HCT116 (cell line): ENCODE measurements around the gene LYRM4. TPM values are rescaled to one million over a fixed set of nuclear protein-coding genes. Genes with fewer than 3 reads are reported as not detected.

Experiments
- ATAC-seq: fragments of 200-7000 bp; cut with Tn5 transposase; 2 replicates; pipeline ENCODE4 v1.9.1; 2020; ENCODE audit warnings: mild to moderate bottlenecking, moderate library complexity
- BruUV-seq: library from RNA; stranded (reverse); fragments of 400-500 nt; replicated peaks from 2 replicates; lab custom pipeline; 2021; lab: Mats Ljungman, UMichigan
- CTCF ChIA-PET: fragments of 300-600 bp; sonication (Branson Sonifier 250); formaldehyde crosslinking; loops from one replicate; lab custom pipeline; 2021; ENCODE audit warnings: antibody characterized with exemption; lab: Charles Lee
- POLR2A ChIA-PET: fragments of 300-600, 350-600 bp; sonication (Branson Sonifier 250); formaldehyde crosslinking; loops from one replicate; lab custom pipeline; 2021; ENCODE audit warnings: antibody characterized with exemption; lab: Charles Lee
- RAD21 ChIA-PET, 2 experiments: fragments of 300-600 bp; sonication (Branson Sonifier 250); formaldehyde crosslinking; loops; one replicate each; lab custom pipeline; 2023; ENCODE audit warnings: low total read pairs in 2 of 2; ENCODE audit not compliant: uncharacterized antibody in 2 of 2, unreplicated experiment in 2 of 2, low non-redundant PET in 1 of 2; lab: Charles Lee
- DNase-seq: peaks from one replicate; pipeline ENCODE4 v3.0.0-alpha.2; 2010; ENCODE audit warnings: low read depth, low spot score
- H2AFZ ChIP-seq: fragments of 200-600 bp; shearing (Covaris generic), sonication (generic); 2 replicates; pipeline ENCODE4 v1.6.1; 2017; ENCODE audit warnings: low read depth, mixed run types, mixed read lengths, antibody characterized with exemption, low read length; ENCODE audit not compliant: poor library complexity, severe bottlenecking
- H3K27ac ChIP-seq: 2 replicates; pipeline ENCODE4 v1.5.1; 2012; ENCODE audit warnings: low read depth, low read length
- H3K27me3 ChIP-seq: fragments of 200-600 bp; sonication (generic); 2 replicates; pipeline ENCODE4 v1.6.1; 2016; ENCODE audit warnings: mixed run types, low read length, mixed read lengths; ENCODE audit not compliant: insufficient read depth
- H3K36me3 ChIP-seq, 2 experiments: fragments of 200-500 bp in 1 of 2; fragments of 200-600 bp in 1 of 2; sonication (Bioruptor generic) in 1 of 2; sonication (generic) in 1 of 2; 2 replicates each; pipeline versions ENCODE4 v1.5.1 to v1.6.1; 2014 to 2016; ENCODE audit warnings: low read length in 2 of 2, inconsistent platforms in 1 of 2, mixed read lengths in 1 of 2, mixed run types in 1 of 2; ENCODE audit not compliant: insufficient read depth in 2 of 2, control insufficient read depth in 1 of 2
- H3K4me1 ChIP-seq, 2 experiments: fragments of 200-600 bp in 1 of 2; sonication (generic) in 1 of 2; 2 replicates each; pipeline versions ENCODE4 v1.5.1 to v1.6.1; 2012 to 2017; ENCODE audit warnings: low read length in 2 of 2, inconsistent platforms in 1 of 2, mild to moderate bottlenecking in 1 of 2, mixed read lengths in 1 of 2, mixed run types in 1 of 2, moderate library complexity in 1 of 2; ENCODE audit not compliant: insufficient read depth in 2 of 2, control insufficient read depth in 1 of 2
- H3K4me2 ChIP-seq: fragments of 200-600 bp; sonication (generic); 2 replicates; pipeline ENCODE4 v1.6.1; 2017; ENCODE audit warnings: mixed run types, low read length, mixed read lengths
- H3K4me3 ChIP-seq, 2 experiments: fragments of 200-600 bp in 1 of 2; sonication (generic) in 1 of 2; replicated peaks in 1 of 2; 2 replicates each; pipeline ENCODE4 v1.5.1; 2011 to 2016; ENCODE audit warnings: low read length in 2 of 2, control low read depth in 1 of 2, low read depth in 1 of 2, mild to moderate bottlenecking in 1 of 2, mixed read lengths in 1 of 2, mixed run types in 1 of 2
- H3K79me2 ChIP-seq: fragments of 200-600 bp; sonication (generic); 2 replicates; pipeline ENCODE4 v1.6.1; 2017; ENCODE audit warnings: mild to moderate bottlenecking, mixed run types, low read length, moderate library complexity, mixed read lengths; ENCODE audit not compliant: insufficient read depth
- H3K9ac ChIP-seq: fragments of 200-600 bp; sonication (generic); 2 replicates; pipeline ENCODE4 v1.6.1; 2016; ENCODE audit warnings: low read length, mixed read lengths
- H3K9me2 ChIP-seq: fragments of 200-600 bp; sonication (generic), shearing (Covaris generic); 2 replicates; pipeline ENCODE4 v1.6.1; 2017; ENCODE audit warnings: mixed run types, mild to moderate bottlenecking, moderate library complexity; ENCODE audit not compliant: insufficient read depth
- H3K9me3 ChIP-seq, 2 experiments: fragments of 200-500 bp in 1 of 2; fragments of 200-600 bp in 1 of 2; sonication (Bioruptor generic) in 1 of 2; sonication (generic) in 1 of 2; 2 replicates each; pipeline ENCODE4 v1.6.1; 2014 to 2017; ENCODE audit warnings: low read length in 2 of 2, mixed read lengths in 2 of 2, inconsistent platforms in 1 of 2, low read depth in 1 of 2, mild to moderate bottlenecking in 1 of 2, mixed run types in 1 of 2, moderate library complexity in 1 of 2; ENCODE audit not compliant: control insufficient read depth in 1 of 2, insufficient read depth in 1 of 2
- H4K20me1 ChIP-seq: fragments of 200-600 bp; sonication (generic), shearing (Covaris generic); 2 replicates; pipeline ENCODE4 v1.6.1; 2017; ENCODE audit warnings: mixed run types, mild to moderate bottlenecking, moderate library complexity; ENCODE audit not compliant: insufficient read depth
- ATF3 ChIP-seq: IDR thresholded peaks from 2 replicates; pipeline ENCODE4 v1.6.1; 2012
- CEBPB ChIP-seq: IDR thresholded peaks from 2 replicates; pipeline ENCODE4 v1.6.1; 2012; ENCODE audit warnings: low read depth
- EGR1 ChIP-seq: IDR thresholded peaks from 2 replicates; pipeline ENCODE4 v1.6.1; 2012; ENCODE audit warnings: low read depth
- ELF1 ChIP-seq: IDR thresholded peaks from 2 replicates; pipeline ENCODE4 v1.6.1; 2012; ENCODE audit warnings: low read depth, borderline replicate concordance
- EZH2phosphoT487 ChIP-seq: fragments of 200-600 bp; IDR thresholded peaks from 2 replicates; pipeline ENCODE4 v1.6.1; 2018; ENCODE audit warnings: antibody characterized with exemption, borderline replicate concordance
- FOSL1 ChIP-seq: IDR thresholded peaks from 2 replicates; pipeline ENCODE4 v1.6.1; 2012; ENCODE audit warnings: low read depth
- JUND ChIP-seq: IDR thresholded peaks from 2 replicates; pipeline ENCODE4 v1.6.1; 2012
- POLR2AphosphoS5 ChIP-seq: IDR thresholded peaks from 2 replicates; pipeline ENCODE4 v1.6.1; 2011; ENCODE audit warnings: mild to moderate bottlenecking, low read depth, low read length, moderate library complexity
- SIN3A ChIP-seq: IDR thresholded peaks from 2 replicates; pipeline ENCODE4 v1.6.1; 2012; ENCODE audit warnings: low read depth
- SP1 ChIP-seq: IDR thresholded peaks from 2 replicates; pipeline ENCODE4 v1.6.1; 2012; ENCODE audit warnings: low read depth
- TCF7L2 ChIP-seq: IDR thresholded peaks from 2 replicates; pipeline ENCODE4 v1.7.0; 2011; ENCODE audit warnings: borderline replicate concordance, inconsistent platforms; ENCODE audit not compliant: insufficient read depth, insufficient read length; ENCODE audit errors: extremely low read depth
- ZBTB33 ChIP-seq: IDR thresholded peaks from 2 replicates; pipeline ENCODE4 v1.6.1; 2011; ENCODE audit warnings: mild to moderate bottlenecking, low read length, moderate library complexity; ENCODE audit not compliant: insufficient replicate concordance; ENCODE audit errors: extremely low read depth
- ZFX ChIP-seq: fragments of 450-650 bp; IDR thresholded peaks from 2 replicates; pipeline ENCODE4 v1.6.1; 2017
- intact Hi-C: fragments of 100-400 bp; cut with micrococcal nuclease; formaldehyde crosslinking; loops from 2 replicates; pipeline ENCODE4 v1.10.0; 2022
- total RNA-seq: library from RNA; stranded (reverse); gene quantifications from one replicate; pipeline ENCODE4 v1.2.1, GENCODE V29; 2021; ENCODE audit not compliant: unreplicated experiment

LYRM4 gene
- total RNA-seq, 1 experiment from 2014 or later: 30.1 TPM

GRCh38 chr6:5234874-5235273 is 25.9 kb downstream of the LYRM4 start (continued):
- TF ChIP-seq ZBTB33: no peak
- no peak for TF ChIP-seq ZFX
- TF ChIP-seq EGR1: no peak
- no peak for TF ChIP-seq ELF1
- TF ChIP-seq JUND: no peak
- no peak for TF ChIP-seq ATF3
- TF ChIP-seq SP1: no peak
- no peak for TF ChIP-seq POLR2AphosphoS5

- Histone ChIP-seq H3K4me1 (no peaks in the 10 kb centered on the region), H2AFZ (no peak overlapping the region), H3K79me2 (peaks cover 23% of the 10 kb centered on the region), H3K9me2 (no peaks in the 10 kb centered on the region), H3K9ac (no peak overlapping the region), H3K4me2 (no peak overlapping the region), H4K20me1 (no peaks in the 10 kb centered on the region), H3K4me3 (no peak overlapping the region), H3K9me3 (no peaks in the 10 kb centered on the region), H3K27ac (no peak overlapping the region), H3K27me3 (no peaks in the 10 kb centered on the region), H3K36me3 (no peaks in the 10 kb centered on the region; a peak in 1 of 4 replicates)
- CTCF ChIA-PET: no interaction called here
- TF ChIP-seq ELF1 (no peak), ATF3 (no peak), FOSL1 (no peak), SIN3A (no peak), TCF7L2 (no peak), ZBTB33 (no peak), CEBPB (no peak), EZH2phosphoT487 (no peak), POLR2AphosphoS5 (no peak)
- no peak for DNase-seq
- ATAC-seq: no peak
- intact Hi-C loops: no loop called here
- RAD21 ChIA-PET: no interaction called here
- POLR2A ChIA-PET: no interaction called here
- BruUV-seq: no TSS peak
Observed at GRCh38 chr6:5231289-5231688, 29.5 kb downstream of the LYRM4 start.
